Hepatocyte (in vitro differentiated cells): ENCODE data around the gene DDO.

ENCODE experiments used
- CTCF ChIP-seq: fragments of 200-600 bp; sonication (generic); IDR thresholded peaks from 2 replicates; pipeline ENCODE4 v1.5.1; 2016; ENCODE audit warnings: antibody characterized with exemption, mild to moderate bottlenecking; ENCODE audit not compliant: poor library complexity
- EZH2 ChIP-seq: fragments of 200-600 bp; sonication (generic); IDR thresholded peaks from 2 replicates; pipeline ENCODE4 v1.6.1; 2016; ENCODE audit warnings: antibody characterized with exemption, mild to moderate bottlenecking, borderline replicate concordance
- EZH2phosphoT487 ChIP-seq: fragments of 200-600 bp; sonication (generic); IDR thresholded peaks from one replicate; pipeline ENCODE4 v1.6.1; 2018; ENCODE audit warnings: antibody characterized with exemption, mild to moderate bottlenecking, low read depth, moderate library complexity; ENCODE audit not compliant: unreplicated experiment, severe bottlenecking

GRCh38 chr6:110398778-110399177 is 16.6 kb downstream of the DDO start:
- TF ChIP-seq CTCF (no peak), EZH2 (no peak), EZH2phosphoT487 (no peak)
